B cell (primary cell): ENCODE data around the gene KCNK4. TPM values are rescaled to one million over a fixed set of nuclear protein-coding genes. Genes with fewer than 3 reads are reported as not detected.

Experiments
- ATAC-seq: fragments of 200-7000 bp; cut with Tn5 transposase; one replicate; pipeline ENCODE4 v1.10.0; 2021; ENCODE audit warnings: low read depth, mild to moderate bottlenecking, moderate number of reproducible peaks, moderate library complexity
- CTCF ChIA-PET: fragments of 350-600 bp; sonication (Branson Sonifier 250); formaldehyde crosslinking; loops from one replicate; lab custom pipeline; 2021; ENCODE audit warnings: antibody characterized with exemption, inconsistent platforms; lab: Charles Lee
- POLR2A ChIA-PET: fragments of 350-600 bp; sonication (Branson Sonifier 250); formaldehyde crosslinking; loops from one replicate; lab custom pipeline; 2021; ENCODE audit warnings: antibody characterized with exemption; lab: Charles Lee
- DNase-seq: peaks from one replicate; pipeline ENCODE4 v3.0.0; 2013
- H2AFZ ChIP-seq: 2 replicates; pipeline ENCODE4 v1.6.1; 2012; ENCODE audit warnings: mild to moderate bottlenecking, low read depth, low read length; ENCODE audit not compliant: insufficient read depth, poor library complexity, severe bottlenecking
- H3K27ac ChIP-seq, 2 donors: 1 replicate in 1 of 2; 2 replicates in 1 of 2; pipeline ENCODE4 v1.5.1; 2012 to 2013; ENCODE audit warnings: low read length in 2 of 2, mild to moderate bottlenecking in 2 of 2, moderate library complexity in 1 of 2
- H3K27me3 ChIP-seq, 4 experiments: fragments of 200-600 bp in 1 of 4; sonication (generic) in 1 of 4; replicated peaks in 1 of 4; 1 replicate in 2 of 4; 2 replicates in 2 of 4; pipeline versions ENCODE4 v1.6.1 to v1.7.0; 2013 to 2016; ENCODE audit warnings: low read length in 3 of 4, mild to moderate bottlenecking in 2 of 4, mixed read lengths in 1 of 4, moderate library complexity in 1 of 4; ENCODE audit not compliant: insufficient read depth in 4 of 4, control insufficient read depth in 3 of 4; ENCODE audit errors: control extremely low read depth in 1 of 4
- H3K36me3 ChIP-seq, 2 experiments: replicated peaks in 1 of 2; 1 replicate in 1 of 2; 2 replicates in 1 of 2; pipeline versions ENCODE4 v1.6.1 to v1.7.1; 2013; ENCODE audit warnings: low read length in 1 of 2; ENCODE audit not compliant: insufficient read depth in 2 of 2, control insufficient read depth in 1 of 2; ENCODE audit errors: control extremely low read depth in 1 of 2, extremely low read depth in 1 of 2
- H3K4me1 ChIP-seq, 2 donors: fragments of 200-600 bp in 1 of 2; sonication (generic) in 1 of 2; 1 replicate in 1 of 2; 2 replicates in 1 of 2; pipeline versions ENCODE4 v1.5.1 to v1.6.1; 2013 to 2017; ENCODE audit warnings: low read length in 2 of 2; ENCODE audit not compliant: control insufficient read depth in 2 of 2, insufficient read depth in 2 of 2
- H3K4me2 ChIP-seq: replicated peaks from 2 replicates; pipeline ENCODE3; 2012; ENCODE audit warnings: mild to moderate bottlenecking, low read depth, low read length; ENCODE audit not compliant: poor library complexity, severe bottlenecking
- H3K4me3 ChIP-seq, 5 experiments: fragments of 200-600 bp in 1 of 5; sonication (generic) in 1 of 5; 1 replicate in 3 of 5; 2 replicates in 2 of 5; pipeline versions ENCODE4 v1.5.1 to v1.7.0; 2011 to 2016; ENCODE audit warnings: low read length in 4 of 5, mild to moderate bottlenecking in 4 of 5, low read depth in 2 of 5, control low read depth in 1 of 5, moderate library complexity in 1 of 5; ENCODE audit not compliant: insufficient read depth in 1 of 5; ENCODE audit errors: control extremely low read depth in 1 of 5, extremely low read depth in 1 of 5
- H3K79me2 ChIP-seq: fragments of 200-600 bp; sonication (generic); one replicate; pipeline ENCODE4 v1.6.0; 2016; ENCODE audit warnings: low read length; ENCODE audit not compliant: control insufficient read depth, insufficient read depth
- H3K9ac ChIP-seq: fragments of 200-600 bp; sonication (generic); 2 replicates; pipeline ENCODE4 v1.6.1; 2017; ENCODE audit warnings: mild to moderate bottlenecking, low read length, moderate library complexity
- H3K9me3 ChIP-seq, 3 donors: one replicate each; pipeline versions ENCODE4 v1.6.1 to v1.7.1; 2013; ENCODE audit warnings: low read length in 2 of 3; ENCODE audit not compliant: control insufficient read depth in 2 of 3, insufficient read depth in 1 of 3; ENCODE audit errors: control extremely low read depth in 1 of 3
- H4K20me1 ChIP-seq: 2 replicates; pipeline ENCODE4 v1.6.0; 2012; ENCODE audit warnings: mild to moderate bottlenecking, low read length; ENCODE audit not compliant: insufficient read depth, control insufficient read depth, poor library complexity, severe bottlenecking
- H3K27ac Mint-ChIP-seq: one replicate; pipeline ENCODE4 v1.8.0; 2021; ENCODE audit warnings: mixed read lengths
- H3K27me3 Mint-ChIP-seq: one replicate; pipeline ENCODE4 v1.8.0; 2021; ENCODE audit warnings: mixed read lengths
- H3K4me1 Mint-ChIP-seq: one replicate; pipeline ENCODE4 v1.8.0; 2021; ENCODE audit warnings: mixed read lengths
- H3K4me3 Mint-ChIP-seq: one replicate; pipeline ENCODE4 v1.8.0; 2021; ENCODE audit warnings: mixed read lengths
- H3K9me3 Mint-ChIP-seq: one replicate; pipeline ENCODE4 v1.8.0; 2022; ENCODE audit warnings: mixed read lengths; ENCODE audit not compliant: insufficient read depth
- CTCF ChIP-seq: fragments of 200-600 bp; IDR thresholded peaks from one replicate; pipeline ENCODE4 v1.8.0; 2022; ENCODE audit warnings: antibody characterized with exemption, mild to moderate bottlenecking
- EZH2 ChIP-seq: IDR thresholded peaks from 2 replicates; pipeline ENCODE4 v1.6.1; 2012; ENCODE audit warnings: borderline replicate concordance, low read depth, mild to moderate bottlenecking, moderate library complexity, low read length; ENCODE audit not compliant: insufficient read depth, poor library complexity, severe bottlenecking
- WGBS: methylation state at CpG from one replicate; pipeline ENCODE4 v1.1.5; 2013; ENCODE audit warnings: missing lambda C conversion rate; ENCODE audit not compliant: insufficient coverage; 5-methylcytosine and 5-hydroxymethylcytosine counted together
- intact Hi-C: fragments of 100-400 bp; cut with micrococcal nuclease; formaldehyde crosslinking; loops from one replicate; pipeline ENCODE4 v1.10.0; 2022
- polyA plus RNA-seq: library from polyadenylated mRNA; depleted of rRNA; stranded (reverse); fragments of >200 nt; gene quantifications from 2 replicates; pipeline ENCODE4 v1.2.3, GENCODE V29; 2012
- total RNA-seq, 2 donors: library from RNA; stranded (reverse); fragments of 120-200 nt in 1 of 2; gene quantifications; 1 replicate in 1 of 2; 2 replicates in 1 of 2; pipeline versions ENCODE4 v1.2.3 to v1.2.4, GENCODE V29; 2013 to 2022

The KCNK4 gene
- total and polyA plus RNA-seq, 2 donors (not counting 1 experiment from before 2014, with no cell fraction given): 0.32 TPM; not detected in 1

DNA sequence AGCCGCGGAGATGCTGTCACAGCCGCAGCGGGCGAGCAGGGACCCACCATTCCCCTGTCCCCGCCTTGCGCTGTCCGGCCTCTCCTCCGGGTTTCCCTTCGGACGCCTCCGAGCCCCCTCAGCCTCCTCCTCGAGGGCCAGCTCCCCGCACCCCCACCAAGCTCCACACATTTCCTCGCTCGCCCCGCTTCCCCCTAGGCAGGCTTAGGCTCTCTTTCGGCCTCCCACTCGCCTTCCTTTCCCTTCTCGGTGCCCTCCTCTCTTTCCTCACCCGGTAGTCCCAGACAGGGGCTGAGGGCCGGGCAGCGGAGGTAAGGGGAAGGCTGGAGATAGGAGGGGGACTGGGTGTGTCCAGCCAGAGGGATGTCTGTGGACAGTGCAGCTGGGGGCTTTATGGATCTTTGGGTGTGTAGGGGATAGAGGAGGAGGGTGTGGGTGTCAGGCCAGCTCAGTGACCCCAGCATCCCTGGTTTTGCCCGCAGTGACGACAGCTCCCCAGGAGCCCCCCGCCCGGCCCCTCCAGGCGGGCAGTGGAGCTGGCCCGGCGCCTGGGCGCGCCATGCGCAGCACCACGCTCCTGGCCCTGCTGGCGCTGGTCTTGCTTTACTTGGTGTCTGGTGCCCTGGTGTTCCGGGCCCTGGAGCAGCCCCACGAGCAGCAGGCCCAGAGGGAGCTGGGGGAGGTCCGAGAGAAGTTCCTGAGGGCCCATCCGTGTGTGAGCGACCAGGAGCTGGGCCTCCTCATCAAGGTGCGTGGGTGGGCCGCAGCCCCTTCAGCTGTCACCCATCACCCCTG lies 1.6 kb downstream of the KCNK4 start:
- Mint-ChIP-seq H3K4me1 (peaks cover 9% of the 10 kb centered on the region), H3K27me3 (peaks cover 45% of the 10 kb centered on the region), H3K4me3 (peak overlapping the region; percentile 61), H3K9me3 (no peaks in the 10 kb centered on the region), H3K27ac (no peak overlapping the region)
- H3K9me3 ChIP-seq: peaks cover 0 to 17% (median 0%) of the 10 kb centered on the region in 3 donors
- no peaks in the 10 kb centered on the region for H3K36me3 ChIP-seq
- no peak overlapping the region for H2AFZ ChIP-seq
- peaks cover 8 to 30% of the 10 kb centered on the region in 2 donors for H3K4me1 ChIP-seq
- H3K79me2 ChIP-seq: peaks cover 3% of the 10 kb centered on the region
- H3K9ac ChIP-seq: peak overlapping the region; percentile 43
- H3K27me3 ChIP-seq: peaks cover 0 to 65% (median 49%) of the 10 kb centered on the region in 4 experiments
- H3K27ac ChIP-seq: no peak overlapping the region
- POLR2A ChIA-PET: interaction anchor here (0.7 to 1.6 kb wide), 2 partner anchors 23 to 428 kb away, joined by 3 to 4 read pairs; no protein-coding TSS in a partner anchor
- ATAC-seq: no peak
- intact Hi-C loops: no loop called here
- peak overlapping the region; percentile 89 for H3K4me2 ChIP-seq
- CTCF ChIA-PET: interaction anchor here (1.5 to 6.8 kb wide), 2 partner anchors 10 to 49 kb away, joined by 3 to 47 read pairs; partner anchors contain the start of gene CATSPERZ
- 40% methylated on average over 35 of the region's 42 CpGs for WGBS
- peak overlapping the region in 3 of 5 experiments; percentile 32 to 54 (median 45) for H3K4me3 ChIP-seq
- TF ChIP-seq EZH2 (no peak), CTCF (no peak)
- DNase-seq: peak; percentile 34
- peaks cover 25% of the 10 kb centered on the region for H4K20me1 ChIP-seq

DNA sequence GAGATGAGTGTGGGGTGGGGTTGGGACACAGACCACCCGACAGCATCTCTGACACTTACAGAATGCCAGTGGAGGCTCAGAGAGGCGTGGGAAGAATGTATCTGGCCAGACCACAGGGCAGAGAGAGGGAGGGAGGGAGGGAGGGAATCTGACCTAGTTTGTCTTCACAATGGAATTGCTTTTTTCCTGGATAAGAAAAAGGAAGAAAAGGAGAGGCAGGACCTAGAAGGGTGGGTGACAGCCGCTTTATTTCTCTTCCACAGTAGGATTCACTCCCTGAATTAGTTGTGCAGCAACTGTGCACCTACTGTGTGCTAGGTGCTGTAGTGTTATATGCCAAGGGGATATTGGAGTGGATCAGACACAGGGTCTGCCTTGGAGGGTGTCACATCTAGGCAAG lies 3.7 kb downstream of the KCNK4 start:
- Histone ChIP-seq H4K20me1 (peaks cover 26% of the 10 kb centered on the region), H3K27me3 (peaks cover 0 to 86% (median 63%) of the 10 kb centered on the region in 4 experiments), H3K4me2 (no peak overlapping the region), H3K9me3 (peaks cover 0 to 23% (median 0%) of the 10 kb centered on the region in 3 donors), H3K4me1 (peaks cover 18 to 46% of the 10 kb centered on the region in 2 donors), H3K36me3 (no peaks in the 10 kb centered on the region), H2AFZ (no peak overlapping the region), H3K79me2 (peaks cover 3% of the 10 kb centered on the region), H3K9ac (no peak overlapping the region), H3K27ac (no peak overlapping the region), H3K4me3 (no peak overlapping the region)
- ATAC-seq: no peak
- intact Hi-C loops: no loop called here
- no peak overlapping the region for H3K4me3 Mint-ChIP-seq
- CTCF ChIA-PET: interaction anchor here (0.6 to 0.8 kb wide), 2 partner anchors 10 to 107 kb away, joined by 3 to 4 read pairs; no protein-coding TSS in a partner anchor
- peaks cover 56% of the 10 kb centered on the region for H3K27me3 Mint-ChIP-seq
- DNase-seq: no peak
- no peak for TF ChIP-seq CTCF
- TF ChIP-seq EZH2: no peak
- WGBS: no CpG with 5 or more reads among the region's 3 CpGs
- POLR2A ChIA-PET: interaction anchor here (0.7 kb wide), 1 partner anchor 1280 kb away, joined by 10 read pairs; no protein-coding TSS in a partner anchor
- no peaks in the 10 kb centered on the region for H3K9me3 Mint-ChIP-seq
- peaks cover 14% of the 10 kb centered on the region for H3K4me1 Mint-ChIP-seq
- no peak overlapping the region for H3K27ac Mint-ChIP-seq
